COLO668 (cell line): ENCODE measurements around the gene TXNL4B.

Experiments used
- DNase-seq: peaks from one replicate; lab custom pipeline; 2025; ENCODE audit not compliant: unreplicated experiment; lab: John Stamatoyannopoulos, UW

The TXNL4B gene

DNA sequence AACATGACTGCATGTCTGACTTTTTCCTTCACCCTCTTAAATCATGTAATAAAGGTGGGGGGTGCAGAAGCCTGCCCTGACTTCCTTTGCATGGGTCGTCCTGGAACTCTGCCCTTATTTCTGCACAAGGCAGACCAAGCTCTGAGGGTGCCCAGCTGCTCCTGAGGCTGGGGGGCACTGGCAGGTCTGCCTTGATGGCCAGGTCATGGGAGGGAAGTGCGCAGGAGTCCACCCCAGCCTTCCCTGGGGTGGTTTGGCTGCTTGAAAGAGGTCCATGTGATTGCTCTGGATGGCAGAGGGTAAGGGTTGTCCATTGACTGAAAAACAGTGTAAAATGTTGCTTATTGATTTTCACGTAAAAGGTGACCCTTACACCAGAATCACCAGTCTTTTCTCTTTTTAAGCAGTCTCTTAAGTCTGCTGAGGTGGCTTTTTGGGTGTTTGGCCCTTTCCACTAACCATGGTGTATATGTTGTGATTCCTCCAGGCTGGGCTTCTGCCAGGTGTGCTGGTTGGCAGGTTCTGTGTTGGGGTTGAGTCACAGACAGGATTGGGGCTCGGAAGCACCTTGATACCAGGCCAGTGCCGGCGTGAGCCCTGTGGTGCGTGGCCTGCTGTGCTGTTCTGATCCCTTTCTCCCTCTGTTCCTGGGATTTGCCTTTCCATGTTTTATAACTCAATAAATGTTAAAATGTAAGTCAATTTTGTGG is 19.6 kb upstream of the TXNL4B start:
- no peak for DNase-seq

DNA sequence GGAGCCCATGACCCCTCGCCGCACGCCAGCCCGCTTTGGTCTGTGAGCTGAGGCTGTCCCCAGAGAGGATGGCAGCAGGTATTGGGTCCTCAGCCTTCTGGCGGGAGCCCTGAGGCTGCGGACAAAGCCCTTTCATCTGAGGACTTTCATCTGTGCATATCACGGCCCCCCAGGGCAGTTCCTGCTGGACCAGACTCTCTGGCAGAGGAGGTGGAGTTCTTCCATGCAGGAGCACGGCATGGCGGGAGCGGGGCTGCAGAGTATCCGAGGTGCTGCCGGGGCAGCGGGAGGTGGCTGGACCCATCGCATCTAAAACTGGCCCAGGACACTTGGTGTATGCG is 19.0 kb upstream of the TXNL4B start:
- DNase-seq: no peak

DNA sequence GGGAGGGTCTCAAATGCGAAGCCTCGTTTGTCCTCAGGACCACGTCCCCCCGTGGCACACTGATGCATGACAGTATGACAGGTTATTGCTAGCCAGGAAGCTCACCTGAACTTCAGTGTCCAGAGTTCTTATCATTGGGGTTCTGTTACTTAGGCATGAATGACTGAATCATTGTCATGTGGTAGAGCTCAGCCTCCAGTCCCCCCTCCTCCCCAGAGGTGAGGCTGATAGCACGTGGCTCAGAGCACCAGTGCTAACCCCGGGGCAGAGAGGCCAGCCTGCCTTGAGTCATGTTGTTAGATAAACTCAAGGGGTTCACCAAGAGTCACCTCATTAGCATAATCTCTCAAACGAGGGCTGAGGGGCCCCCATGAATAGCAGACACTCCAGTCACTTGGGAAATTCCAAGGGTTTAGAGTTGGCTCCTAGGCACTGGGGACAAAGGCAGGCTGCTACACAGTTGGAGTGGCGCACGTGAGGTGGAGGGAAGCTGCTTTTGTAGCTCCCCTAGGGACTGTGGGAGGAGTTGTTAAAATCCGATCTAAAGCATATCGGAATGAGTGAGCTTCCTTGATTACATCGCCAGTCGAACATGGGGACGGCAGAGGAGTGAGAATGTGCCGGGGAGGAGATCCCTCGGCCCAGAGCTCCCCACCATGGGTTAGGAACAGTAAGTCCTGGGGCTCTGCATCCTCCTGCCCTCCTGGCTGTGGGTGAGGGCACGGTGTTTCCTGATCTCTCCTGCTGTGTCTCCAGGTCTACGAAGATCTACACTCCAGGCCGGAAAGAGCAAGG is 18.4 kb upstream of the TXNL4B start:
- no peak for DNase-seq

DNA sequence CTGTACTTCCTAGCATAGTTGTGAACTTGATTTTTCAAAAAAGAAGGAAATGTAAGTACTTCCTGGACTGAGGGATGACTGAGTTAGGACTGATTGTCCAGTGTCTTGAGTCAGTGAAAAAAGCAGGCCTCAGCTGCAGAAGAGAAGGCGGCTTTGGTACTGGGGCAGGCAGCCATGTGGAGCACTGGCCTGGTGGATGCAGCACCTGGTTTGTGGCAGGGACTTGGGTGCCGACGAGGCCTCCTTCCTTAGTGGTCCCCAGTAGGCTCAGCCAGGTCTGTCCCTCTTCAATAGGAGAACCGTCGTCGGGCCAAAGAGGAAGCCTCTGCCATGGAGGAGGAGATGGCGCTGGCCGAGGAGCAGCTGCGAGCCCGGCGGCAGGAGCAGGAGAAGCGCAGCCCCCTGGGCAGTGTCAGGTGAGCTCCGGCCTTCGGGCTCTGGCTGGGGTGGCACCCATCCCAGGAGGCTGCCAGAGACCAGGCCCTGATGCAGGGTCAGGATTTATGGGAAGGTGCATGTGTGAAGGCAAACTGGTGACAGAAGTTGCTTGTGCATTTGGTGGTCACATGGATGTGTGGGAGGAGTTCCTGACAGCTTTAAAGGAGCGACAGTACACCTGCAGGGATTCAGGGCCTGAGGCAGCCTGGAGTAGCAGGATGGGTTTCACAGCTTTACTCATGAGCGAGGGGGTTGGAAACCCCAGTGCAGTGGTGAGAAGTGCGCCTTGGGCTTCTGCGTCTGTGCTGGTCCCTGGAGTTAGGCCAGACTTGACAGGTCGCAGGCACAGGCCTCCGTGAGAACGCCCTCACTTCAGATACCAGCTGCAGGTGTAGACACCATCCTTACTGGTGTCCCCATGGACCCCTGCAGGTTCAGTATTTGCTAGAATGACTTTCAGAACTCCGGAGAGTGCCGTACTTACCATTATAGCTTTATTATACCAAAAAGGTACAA is 17.5 kb upstream of the TXNL4B start:
- DNase-seq: no peak

DNA sequence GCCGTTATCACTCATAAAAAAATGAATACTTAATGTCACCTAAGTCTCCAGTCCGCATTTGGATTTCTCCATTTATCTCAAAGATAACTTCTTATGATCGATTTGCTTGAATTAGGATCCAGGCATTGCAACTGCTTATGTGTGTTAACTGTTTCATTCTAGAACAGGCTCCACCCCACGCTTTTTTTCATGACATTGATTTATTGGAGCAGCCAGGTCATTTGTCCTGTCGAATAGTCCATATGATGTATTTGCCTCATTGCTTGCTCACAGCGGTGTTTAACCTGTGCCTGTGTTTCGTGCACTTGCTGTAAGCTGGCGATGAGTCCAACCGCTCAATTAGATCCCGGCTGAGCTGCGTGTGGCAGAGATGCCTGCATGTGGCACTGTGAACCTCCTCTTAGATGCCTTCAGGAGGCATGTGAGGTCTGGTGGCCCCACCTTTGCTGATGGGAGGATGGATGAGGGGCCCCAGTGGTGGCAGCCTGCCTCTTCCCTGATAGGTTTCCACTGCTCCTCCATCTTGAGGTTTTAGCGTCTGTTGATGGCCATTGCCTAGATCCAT is 16.6 kb upstream of the TXNL4B start:
- DNase-seq: no peak

DNA sequence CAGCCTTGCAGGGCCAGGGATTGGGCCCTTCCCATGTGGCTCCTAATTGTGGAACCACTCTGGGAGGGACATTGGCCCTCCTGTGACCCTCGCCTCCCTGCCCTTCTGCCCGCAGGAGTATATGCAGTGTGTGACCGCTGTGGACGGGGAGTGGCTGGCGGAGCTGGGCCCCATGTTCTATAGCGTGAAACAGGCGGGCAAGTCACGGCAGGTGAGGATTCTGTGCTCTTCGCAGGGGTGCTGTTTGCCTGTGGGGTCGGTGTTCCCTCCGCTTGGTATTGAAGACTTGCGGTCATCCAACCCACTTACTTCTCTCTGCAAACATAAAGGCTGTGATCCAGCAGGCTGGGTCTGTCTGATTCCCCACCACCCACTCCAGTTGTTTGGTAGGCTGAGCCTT is 15.9 kb upstream of the TXNL4B start:
- DNase-seq: no peak

DNA sequence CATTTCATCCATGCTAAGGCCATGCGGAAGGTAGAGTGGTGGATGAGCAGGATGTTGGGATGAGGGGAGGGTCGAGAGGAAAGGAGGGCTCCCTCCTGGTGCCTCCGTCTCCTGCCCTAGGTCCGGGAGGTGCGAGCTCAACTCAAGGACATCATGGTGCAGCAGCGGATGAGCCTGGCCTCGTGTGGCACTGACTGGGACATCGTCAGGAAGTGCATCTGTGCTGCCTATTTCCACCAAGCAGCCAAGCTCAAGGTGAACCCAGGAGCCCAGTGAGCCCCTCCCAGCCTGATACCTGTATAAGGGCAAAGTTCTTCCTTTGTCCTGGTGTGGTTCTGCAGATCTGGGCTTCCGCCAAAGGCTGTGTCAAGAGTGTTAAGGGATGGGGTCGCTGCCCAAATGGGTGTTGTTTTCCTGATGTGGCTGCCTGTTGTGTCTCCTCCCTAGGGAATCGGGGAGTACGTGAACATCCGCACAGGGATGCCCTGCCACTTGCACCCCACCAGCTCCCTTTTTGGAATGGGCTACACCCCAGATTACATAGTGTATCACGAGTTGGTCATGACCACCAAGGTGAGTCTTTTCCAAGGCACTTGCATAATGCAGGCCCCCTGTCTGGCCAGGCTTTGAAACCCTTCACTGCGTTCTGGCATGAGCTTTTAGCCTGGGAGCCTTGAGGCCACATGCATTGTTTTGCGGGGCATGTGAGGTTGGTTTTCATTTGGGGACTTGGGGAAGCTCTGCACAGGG is 15.1 kb upstream of the TXNL4B start:
- no peak for DNase-seq

DNA sequence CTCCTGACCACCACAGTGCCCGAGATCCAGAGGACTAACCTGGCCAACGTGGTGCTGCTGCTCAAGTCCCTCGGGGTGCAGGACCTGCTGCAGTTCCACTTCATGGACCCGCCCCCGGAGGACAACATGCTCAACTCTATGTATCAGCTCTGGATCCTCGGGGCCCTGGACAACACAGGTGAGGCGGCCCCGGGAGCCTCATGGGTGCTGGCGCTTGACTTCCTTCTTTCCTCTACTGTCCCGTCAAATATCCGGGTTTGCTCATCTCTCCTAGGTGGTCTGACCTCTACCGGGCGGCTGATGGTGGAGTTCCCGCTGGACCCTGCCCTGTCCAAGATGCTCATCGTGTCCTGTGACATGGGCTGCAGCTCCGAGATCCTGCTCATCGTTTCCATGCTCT is 14.0 kb upstream of the TXNL4B start:
- DNase-seq: no peak

DNA sequence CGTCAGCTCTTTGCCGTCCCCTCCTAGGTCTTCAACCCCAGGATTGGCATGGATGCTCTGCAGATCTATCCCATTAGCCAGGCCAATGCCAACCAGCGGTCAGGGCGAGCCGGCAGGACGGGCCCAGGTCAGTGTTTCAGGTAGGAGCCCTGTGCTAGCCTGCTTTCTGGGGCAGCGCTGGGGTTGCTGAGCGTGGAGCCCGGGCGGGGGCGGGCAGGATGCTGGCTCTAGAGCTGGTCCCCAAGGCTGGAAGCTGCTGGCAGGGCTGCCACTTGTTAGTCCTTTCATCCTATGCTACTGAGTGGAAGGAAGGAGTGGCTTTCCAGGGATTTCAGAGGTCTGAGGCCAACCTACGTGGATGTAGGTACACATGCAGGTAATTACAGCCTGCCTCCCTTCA is 12.6 kb upstream of the TXNL4B start:
- DNase-seq: no peak

DNA sequence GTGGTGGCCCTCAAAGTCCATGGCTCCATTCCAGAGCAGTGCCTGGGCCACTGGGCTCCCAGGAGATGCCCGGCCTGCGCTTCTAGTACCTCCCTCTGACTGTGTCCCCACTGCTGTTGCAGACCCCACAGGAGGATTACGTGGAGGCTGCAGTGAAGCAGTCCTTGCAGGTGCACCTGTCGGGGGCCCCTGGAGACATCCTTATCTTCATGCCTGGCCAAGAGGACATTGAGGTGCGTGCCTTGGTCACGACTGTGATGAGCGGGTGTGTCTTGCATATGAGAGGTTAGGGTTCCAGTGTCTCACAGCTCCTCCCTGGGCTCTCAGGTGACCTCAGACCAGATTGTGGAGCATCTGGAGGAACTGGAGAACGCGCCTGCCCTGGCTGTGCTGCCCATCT is 11.5 kb upstream of the TXNL4B start:
- no peak for DNase-seq

DNA sequence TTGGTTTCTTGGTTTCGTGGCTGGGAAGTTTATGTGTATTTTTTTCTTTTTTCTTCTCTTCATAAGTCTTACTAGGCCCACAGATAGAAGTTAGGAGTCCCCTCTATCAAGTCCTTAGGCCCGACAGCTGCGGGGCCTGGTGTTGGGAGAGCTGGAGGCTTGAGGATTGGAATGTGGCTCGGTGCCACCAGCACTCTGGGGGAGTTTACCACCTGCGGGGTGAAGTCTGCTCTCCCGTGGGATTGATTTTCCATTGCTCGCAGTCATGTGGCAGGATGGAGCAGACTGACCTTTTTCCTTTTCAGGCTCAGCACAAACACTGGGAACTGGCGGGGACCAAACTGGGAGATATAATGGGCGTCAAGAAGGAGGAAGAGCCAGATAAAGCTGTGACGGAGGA is 7.8 kb upstream of the TXNL4B start:
- DNase-seq: no peak

DNA sequence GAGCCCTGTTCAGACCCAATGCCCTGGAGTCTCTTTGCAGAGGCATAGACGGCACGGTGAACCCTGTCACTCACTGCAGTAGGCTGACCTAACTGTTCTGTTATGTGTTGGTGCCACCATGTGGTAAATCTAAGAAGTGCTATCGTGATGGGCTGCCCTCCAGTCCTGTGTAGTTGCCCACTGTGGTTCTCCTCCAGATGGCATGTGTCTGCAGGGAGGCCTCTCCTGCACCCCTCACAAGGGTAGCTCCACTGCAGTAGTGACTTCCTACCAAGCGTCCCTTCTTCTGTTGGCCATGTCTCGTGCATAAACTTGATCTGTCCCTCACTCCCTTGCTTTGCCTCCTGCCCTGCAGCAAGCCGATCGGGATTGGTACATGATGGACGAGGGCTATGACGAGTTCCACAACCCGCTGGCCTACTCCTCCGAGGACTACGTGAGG is 6.0 kb upstream of the TXNL4B start:
- peak; percentile 50 for DNase-seq

DNA sequence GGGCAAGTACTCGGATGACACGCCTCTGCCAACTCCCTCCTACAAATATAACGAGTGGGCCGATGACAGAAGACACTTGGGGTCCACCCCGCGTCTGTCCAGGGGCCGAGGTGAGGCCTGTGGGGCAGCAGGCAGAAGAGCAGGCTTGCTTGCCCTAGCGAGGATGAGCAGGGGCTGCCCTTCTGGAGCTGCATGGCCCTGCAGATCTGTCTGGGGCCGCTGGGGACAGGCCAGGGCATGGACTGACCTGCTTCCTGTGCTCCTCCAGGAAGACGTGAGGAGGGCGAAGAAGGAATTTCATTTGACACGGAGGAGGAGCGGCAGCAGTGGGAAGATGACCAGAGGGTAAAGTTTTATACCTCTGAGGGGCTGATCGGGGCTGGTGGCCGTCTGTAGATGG is 5.5 kb upstream of the TXNL4B start:
- no peak for DNase-seq

DNA sequence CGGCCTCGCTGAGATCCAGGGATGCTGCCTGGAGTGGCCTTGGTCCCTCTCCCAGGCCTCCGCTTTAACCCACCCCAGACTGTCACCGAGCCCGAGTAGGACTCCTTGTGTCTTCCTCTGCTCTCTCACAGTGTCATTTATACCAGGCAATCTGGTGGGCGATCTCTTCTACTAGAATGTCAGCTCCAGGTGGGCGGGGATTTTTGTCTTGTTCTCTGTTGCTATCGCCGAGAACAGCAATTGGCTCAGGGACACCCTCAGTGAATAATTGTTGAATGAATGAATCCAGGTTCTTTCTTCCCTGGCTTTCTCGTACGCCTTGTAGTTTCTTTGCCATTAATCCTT is 818 bp upstream of the TXNL4B start:
- DNase-seq: no peak

DNA sequence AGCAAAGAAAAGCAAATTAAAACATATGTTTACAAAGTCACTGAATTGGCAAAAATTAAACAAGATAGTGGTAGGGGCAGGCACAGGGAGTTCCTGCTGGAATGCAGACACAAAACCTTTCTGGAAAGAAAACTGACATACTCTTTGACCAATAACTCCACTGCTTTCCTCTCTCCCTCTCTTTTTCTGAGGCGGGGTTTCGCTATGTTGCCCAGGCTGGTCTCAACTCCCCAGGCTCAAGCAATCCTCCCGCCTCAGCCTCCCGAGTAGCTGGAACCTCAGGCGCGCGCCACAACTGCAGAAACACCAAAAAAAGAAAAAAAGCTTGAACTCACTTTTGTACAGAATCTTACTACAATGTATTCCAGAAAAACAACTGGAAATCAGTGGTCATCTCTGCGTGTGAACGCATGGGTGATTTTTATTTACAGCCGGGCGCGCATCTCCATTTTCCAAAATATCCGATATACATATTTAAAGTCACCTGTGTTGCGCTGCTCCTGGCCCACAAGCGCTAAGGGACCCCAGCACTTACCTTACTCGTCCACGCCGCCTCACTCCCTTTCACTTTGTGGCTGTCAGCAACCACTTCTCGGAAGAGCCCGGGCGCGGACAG is 480 bp downstream of the TXNL4B start:
- DNase-seq: peak; percentile 11

DNA sequence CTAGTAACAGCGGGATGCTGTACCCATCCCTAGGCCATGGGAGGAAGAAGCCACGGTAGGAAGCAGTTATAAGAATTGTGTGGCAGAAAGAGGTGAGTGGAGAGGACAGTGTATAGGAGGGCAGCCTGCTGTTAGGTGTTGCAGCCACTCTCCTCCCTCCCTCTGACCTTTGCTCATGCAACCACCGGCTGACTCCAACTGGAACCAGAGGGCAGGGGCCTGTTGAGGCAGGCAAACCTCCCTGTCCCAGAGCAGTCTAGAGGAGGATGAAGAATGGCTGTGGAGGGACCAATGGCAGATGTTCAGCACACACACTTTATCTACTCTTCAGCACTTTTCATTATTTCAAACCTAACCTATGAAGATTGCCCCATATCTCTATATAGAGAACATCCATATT is 2.2 kb downstream of the TXNL4B start:
- DNase-seq: no peak

DNA sequence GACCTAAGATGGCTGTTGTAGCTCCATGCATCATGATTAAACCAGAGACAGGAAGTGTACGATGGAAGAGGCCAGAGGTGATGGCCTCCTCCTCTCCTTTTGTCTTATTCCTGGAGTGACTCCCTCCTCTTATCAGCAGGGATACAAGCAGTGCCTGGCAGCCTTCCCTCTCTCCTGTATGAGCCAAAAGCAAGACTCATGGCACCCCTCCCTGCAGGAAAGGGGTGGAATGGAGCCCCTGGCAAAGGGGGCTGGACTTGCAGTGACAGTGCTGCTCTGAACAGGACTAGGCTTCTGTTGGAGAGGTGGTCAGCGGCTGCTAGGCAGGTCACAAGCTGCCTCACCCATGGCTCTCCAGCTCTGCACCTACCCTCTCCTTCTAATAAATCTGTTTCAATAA is 8.4 kb downstream of the TXNL4B start:
- no peak for DNase-seq

DNA sequence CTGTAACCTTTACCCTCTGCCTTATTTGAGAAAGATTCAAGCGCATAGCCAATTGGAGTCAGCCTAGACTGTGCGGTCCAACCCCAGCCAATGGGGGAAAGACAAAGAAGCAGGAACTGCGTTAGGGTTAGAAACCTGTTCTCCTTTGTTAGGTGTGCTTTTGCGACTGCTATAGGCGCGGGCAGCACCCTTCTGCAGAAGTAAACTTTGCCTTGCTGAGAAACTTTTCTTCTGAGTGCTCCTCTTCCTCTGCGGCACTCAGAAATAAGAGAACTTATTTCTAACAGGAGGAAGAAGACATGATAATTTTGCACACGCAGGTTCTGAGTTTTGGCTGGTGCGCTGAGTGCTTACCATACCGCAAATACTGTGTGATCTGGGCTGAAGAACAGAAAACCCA is 9.0 kb downstream of the TXNL4B start:
- DNase-seq: no peak

DNA sequence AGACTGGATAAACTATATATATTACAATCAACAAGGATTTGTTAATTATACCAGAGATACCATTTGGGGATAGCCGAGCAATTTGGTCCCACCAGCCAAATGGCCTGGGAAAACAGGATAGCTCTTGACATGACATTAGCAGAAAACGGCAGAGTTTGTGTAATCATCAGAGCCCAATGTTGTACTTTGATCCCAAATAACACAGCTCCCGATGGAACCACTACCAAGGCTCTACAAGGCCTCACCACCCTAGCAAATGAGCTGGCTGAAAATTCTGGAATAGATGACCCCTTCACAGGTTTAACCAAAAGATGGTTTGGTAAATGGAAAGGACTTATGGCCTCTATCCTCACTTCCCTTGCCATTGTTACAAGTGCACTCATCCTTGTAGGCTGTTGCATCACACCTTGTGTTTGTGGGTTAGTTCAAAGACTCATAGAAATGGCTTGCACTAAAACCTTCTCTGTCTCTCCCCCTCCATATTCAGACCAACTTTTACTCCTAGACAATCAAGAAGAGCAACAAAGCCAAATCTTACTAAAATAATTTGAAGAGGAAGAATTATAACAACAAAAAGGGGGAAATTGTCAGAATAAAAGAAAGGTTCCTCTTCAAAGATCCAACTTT is 9.5 kb downstream of the TXNL4B start:
- DNase-seq: no peak
